GM12865 (cell line): ENCODE data around the gene MYO1A.

ENCODE experiments used
- DNase-seq: peaks from one replicate; pipeline ENCODE4 v3.0.0; 2010; ENCODE audit warnings: low read depth
- H3K4me3 ChIP-seq: 2 replicates; pipeline ENCODE4 v1.5.1; 2011; ENCODE audit warnings: mild to moderate bottlenecking, low read depth, low read length, control low read depth
- TF ChIP-seq, protein P1 (sequence below): IDR thresholded peaks from 2 replicates; pipeline ENCODE4 v1.5.1; 2011; ENCODE audit warnings: low read length, control low read depth, low read depth, inconsistent platforms; ENCODE audit not compliant: insufficient read depth; ENCODE audit errors: missing control alignments

The MYO1A gene

DNA sequence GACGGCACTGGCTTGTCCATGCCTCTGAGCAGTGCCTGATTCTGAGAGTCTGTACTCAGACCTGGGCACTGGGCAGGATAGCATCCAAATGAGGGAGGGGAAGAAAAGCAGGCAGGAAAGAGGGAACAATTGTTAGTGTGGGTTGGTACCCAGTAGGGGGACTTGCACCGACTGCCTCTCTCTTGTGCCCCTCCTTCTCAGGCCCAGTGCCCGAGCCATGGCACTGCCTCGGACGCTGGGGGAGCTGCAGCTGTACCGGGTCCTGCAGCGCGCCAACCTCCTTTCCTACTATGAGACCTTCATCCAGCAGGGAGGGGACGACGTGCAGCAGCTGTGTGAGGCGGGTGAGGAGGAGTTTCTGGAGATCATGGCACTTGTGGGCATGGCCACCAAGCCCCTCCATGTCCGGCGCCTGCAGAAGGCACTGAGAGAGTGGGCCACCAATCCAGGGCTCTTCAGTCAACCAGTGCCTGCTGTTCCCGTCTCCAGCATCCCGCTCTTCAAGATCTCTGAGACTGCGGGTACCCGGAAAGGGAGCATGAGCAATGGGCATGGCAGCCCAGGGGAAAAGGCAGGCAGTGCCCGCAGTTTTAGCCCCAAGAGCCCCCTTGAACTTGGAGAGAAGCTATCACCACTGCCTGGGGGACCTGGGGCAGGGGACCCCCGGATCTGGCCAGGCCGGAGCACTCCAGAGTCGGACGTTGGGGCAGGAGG, 41.2 kb upstream of the MYO1A start:
- TF ChIP-seq, protein P1, sequence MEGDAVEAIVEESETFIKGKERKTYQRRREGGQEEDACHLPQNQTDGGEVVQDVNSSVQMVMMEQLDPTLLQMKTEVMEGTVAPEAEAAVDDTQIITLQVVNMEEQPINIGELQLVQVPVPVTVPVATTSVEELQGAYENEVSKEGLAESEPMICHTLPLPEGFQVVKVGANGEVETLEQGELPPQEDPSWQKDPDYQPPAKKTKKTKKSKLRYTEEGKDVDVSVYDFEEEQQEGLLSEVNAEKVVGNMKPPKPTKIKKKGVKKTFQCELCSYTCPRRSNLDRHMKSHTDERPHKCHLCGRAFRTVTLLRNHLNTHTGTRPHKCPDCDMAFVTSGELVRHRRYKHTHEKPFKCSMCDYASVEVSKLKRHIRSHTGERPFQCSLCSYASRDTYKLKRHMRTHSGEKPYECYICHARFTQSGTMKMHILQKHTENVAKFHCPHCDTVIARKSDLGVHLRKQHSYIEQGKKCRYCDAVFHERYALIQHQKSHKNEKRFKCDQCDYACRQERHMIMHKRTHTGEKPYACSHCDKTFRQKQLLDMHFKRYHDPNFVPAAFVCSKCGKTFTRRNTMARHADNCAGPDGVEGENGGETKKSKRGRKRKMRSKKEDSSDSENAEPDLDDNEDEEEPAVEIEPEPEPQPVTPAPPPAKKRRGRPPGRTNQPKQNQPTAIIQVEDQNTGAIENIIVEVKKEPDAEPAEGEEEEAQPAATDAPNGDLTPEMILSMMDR, result no peak
- H3K4me3 ChIP-seq, result peak overlapping the region; percentile 91; the same call in 1 of the 2 replicates

DNA sequence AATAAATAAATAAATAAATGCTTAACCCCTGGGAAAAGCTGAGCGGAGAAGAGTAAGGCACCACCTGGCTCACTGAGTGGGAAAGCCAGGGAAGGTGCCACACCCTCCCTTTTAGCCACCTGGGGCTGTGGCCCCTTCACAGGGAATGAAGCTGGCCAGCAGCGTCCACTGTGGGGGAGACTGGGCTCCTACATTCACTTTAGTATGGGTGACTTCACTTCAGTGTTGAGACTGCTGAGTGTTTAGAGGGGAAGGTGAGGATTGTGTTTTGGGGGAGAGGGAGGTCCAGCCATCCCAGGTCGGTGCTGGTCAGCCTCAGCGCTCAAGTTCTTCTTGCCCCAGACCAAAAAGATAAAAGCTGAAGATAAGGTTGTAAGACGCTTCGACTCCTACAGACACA, 40.6 kb upstream of the MYO1A start:
- peak overlapping the region; percentile 91 for H3K4me3 ChIP-seq
- TF ChIP-seq, protein P1, result no peak
- no peak for DNase-seq

More for the DNA sequence above, 41.2 kb upstream of the MYO1A start:
- DNase-seq, result no peak

DNA sequence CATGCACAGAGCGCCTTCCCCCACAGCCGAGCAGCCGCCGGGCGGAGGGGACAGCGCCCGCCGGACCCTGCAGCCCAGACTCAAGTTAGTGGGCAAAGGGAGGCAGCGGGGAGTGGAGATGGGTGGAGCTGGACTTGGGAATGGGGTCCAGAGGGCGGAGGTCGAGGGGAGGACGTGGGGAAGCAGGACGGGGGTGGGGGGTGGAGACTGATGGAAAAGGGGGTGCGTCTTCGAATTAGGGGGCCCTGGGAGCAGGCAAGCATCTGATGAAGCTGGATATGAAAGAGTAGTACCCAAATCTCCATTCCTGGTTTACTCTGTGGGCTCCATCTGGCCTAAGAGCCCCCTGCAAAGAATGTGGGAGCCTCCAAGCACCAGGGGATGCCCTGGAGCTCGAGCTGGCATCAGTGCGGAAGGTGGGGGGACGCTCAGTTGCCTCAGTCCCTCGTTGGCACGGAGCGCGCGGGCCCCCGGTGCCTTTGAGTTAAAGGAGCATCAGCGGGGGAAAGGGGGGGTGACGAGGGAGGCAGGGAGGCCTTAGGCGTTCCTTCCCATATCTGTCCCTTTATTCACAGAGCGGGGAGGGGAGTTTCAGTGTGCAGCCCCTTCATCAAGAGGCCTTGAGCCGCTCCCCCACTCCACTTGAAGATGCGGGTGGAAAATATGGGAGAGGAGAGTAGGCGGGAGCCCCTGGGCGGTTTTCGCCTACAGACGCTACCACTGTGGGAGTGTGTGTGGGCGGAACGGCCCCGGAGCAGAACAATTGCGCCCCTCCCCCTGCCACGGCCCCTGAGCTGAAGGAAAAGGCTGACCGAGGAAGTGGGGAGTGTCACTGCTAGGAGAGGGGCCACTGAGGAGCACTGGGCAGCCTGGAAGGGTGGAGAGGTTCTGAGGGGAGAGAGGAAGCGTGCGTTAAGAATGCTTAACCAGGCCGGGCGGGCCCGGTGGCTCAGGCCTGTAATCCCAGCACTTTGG, 39.6 kb upstream of the MYO1A start:
- TF ChIP-seq, protein P1, result no peak
- peak; percentile 54 for DNase-seq
- H3K4me3 ChIP-seq, result peak overlapping the region; percentile 91

DNA sequence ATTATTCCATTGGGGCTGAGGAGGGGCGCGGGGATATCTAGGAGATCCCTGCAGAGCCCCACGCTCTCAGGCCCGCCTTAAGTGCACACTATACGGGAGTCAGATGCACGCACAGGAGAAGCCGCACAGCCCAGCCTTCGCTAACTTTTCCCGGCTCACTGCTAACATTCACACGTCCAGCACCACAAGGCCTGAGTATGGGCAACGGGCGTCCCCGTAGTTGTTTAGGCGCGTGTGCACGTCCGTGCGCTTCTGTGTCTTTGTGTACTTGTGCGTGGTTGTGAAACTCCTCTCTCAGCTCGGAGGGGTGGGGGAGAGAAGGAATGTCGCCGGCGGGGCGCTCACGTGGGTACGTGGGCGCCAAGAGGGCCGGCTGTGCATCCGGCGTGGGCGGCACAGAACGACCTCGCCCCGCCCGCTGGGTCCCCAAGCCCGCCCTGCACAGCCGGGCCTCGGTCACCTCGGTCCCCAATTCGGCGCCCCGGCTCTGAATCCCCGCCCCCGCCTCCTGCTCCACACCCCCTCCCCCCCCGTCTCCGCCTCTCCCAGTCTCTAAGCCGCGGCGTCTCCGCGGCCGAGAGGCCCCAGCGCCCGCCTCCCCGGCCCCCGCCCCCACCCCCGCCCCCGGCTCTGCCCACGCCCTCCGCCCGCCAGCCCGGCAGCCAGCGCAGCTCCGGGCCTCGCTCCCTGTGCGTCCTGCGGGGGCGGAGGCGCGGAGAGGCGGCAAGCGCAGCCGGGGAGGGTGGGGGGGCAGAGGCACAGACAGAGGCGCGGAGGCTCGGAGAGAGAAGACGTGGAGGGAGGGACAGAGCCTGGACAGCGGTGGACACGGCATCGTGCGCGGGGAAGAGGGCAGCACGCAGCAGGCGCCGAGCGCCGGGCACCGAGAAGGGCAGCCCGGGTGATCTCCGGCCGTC, 38.7 kb upstream of the MYO1A start, which contains the start of gene NAB2:
TSS of gene NAB2 (plus strand) at position 761 of the 917 bp plus-strand sequence. CDS start 158 bp downstream, outside the sequence.
- TF ChIP-seq, protein P1, result no peak
- peak; percentile 98 for DNase-seq

DNA sequence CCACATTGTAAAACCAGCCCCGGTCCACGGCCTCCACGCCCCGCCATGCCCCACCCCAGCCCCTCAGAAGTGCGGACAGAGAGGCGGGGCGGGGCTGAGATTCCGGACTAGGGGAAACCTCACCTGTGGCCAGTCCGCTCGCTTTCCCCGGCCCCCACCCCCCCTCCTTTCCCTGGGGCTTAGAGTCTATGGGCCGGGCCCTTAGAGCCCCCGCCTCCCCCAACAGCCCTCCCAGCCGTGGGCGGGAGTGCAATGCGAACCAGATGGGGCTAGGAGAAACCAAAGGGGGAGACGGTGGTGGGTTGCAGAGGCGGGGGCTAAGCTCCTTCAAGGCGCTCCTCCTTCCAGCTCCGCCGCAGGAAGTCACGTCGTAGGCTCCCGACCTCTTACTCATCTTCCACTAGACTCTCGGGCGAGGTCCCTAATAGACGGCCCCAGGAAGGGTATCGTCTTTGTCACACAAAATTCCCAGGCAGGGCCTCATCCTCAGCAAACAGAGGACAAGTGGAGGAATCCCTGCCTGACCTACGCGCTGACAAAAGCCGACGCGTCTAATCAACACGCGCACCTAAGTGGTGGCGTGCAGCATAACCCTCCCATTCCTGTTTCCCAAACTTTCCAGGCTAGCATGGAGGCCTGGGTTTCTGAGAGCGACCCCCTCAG, 37.9 kb upstream of the MYO1A start:
- DNase-seq, result peak; percentile 93
- peak overlapping the region; percentile 99 for H3K4me3 ChIP-seq
- TF ChIP-seq, protein P1, result no peak

More for the DNA sequence above, 38.7 kb upstream of the MYO1A start, which contains the start of gene NAB2:
- peak within 1 kb of the TSS; percentile 99 for H3K4me3 ChIP-seq
